ENCODE measurements around the gene MCM3AP.

DNA sequence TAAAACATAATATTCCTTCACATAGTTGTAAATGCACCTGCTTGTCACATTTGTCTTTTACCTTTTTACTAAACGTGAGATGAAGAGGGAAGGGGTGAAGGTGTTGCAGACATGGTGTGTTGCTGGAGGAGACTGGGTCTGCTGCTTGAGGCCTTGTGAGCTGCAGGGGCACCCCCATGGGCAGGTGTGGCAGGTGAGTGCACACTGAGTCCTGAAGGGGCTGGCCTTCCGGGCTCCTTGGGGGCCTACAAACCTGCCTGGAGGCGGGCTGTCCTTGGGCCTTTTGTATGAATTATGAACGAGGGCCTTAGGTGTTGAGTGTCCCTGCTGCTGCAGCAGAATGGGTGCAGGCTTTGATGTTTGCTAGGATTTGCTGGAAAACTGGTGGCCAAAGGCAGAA is 42.3 kb upstream of the MCM3AP start:
- no peak for TF ChIP-seq CTCF (conservative IDR thresholded peaks at IDR 0.05; ENCODE audit: low read depth, low read length)
- TF ChIP-seq EZH2phosphoT487 (IDR thresholded peaks at IDR 0.05; ENCODE audit: borderline replicate concordance, low read length): no peak
- TF ChIP-seq EZH2 (IDR thresholded peaks at IDR 0.05; ENCODE audit: low read length, unreplicated experiment): no peak
